ENCODE data around the gene WWC1. TPM values are rescaled to one million over a fixed set of nuclear protein-coding genes. Genes with fewer than 3 reads are reported as not detected.

WWC1 gene
- total RNA-seq, 2 experiments from 2014 or later, result 1.7 to 2.1 TPM

GRCh38 chr5:168315416-168316138 lies 24.1 kb downstream of the WWC1 start:
- DNase-seq, result no peak
- H3K4me1 Mint-ChIP-seq (ENCODE audit: low read depth), result no peaks in the 10 kb centered on the region
- H3K27me3 Mint-ChIP-seq (ENCODE audit: low read depth), result peaks cover 3% of the 10 kb centered on the region
- CTCF ChIA-PET, result no interaction called here
- no peak overlapping the region for H3K27ac Mint-ChIP-seq
- H3K36me3 Mint-ChIP-seq (ENCODE audit: low read depth), result no peaks in the 10 kb centered on the region
- no peaks in the 10 kb centered on the region for H3K9me3 Mint-ChIP-seq
- intact Hi-C loops (cut with micrococcal nuclease), result no loop called here
- no peak overlapping the region for H3K4me3 Mint-ChIP-seq

DNA sequence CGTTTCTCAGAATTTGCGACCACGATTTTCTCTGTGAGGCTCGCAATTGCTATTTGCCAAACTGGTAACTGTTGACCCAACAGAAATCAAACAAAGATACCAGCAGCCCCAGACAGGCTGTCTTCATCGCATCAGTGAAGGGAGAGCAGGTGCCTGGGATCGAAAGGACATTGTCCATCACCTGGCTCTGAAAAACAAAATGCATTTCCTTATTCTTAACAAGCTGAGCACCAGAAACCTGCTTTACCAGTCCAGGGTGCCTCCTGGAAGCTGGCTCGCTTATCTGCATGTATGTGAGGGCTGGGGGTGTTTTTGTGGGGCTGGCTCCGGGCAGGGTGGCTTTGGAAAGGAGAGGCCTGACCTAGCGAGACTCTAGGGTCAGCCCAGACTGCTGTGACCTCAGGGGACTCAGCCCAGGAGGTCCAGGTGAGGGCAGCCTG lies 24.7 kb downstream of the WWC1 start:
- no peaks in the 10 kb centered on the region for H3K36me3 Mint-ChIP-seq (ENCODE audit: low read depth)
- H3K9me3 Mint-ChIP-seq, result no peaks in the 10 kb centered on the region
- intact Hi-C loops (cut with micrococcal nuclease), result no loop called here
- CTCF ChIA-PET, result no interaction called here
- H3K4me1 Mint-ChIP-seq (ENCODE audit: low read depth), result no peaks in the 10 kb centered on the region
- H3K27ac Mint-ChIP-seq, result no peak overlapping the region
- no peak for DNase-seq
- no peak overlapping the region for H3K4me3 Mint-ChIP-seq
- peaks cover 3% of the 10 kb centered on the region for H3K27me3 Mint-ChIP-seq (ENCODE audit: low read depth)

- Mint-ChIP-seq H3K36me3 (ENCODE audit: low read depth) (peaks cover 1% of the 10 kb centered on the region), H3K9me3 (no peaks in the 10 kb centered on the region), H3K4me1 (ENCODE audit: low read depth) (no peaks in the 10 kb centered on the region), H3K27me3 (ENCODE audit: low read depth) (peaks cover 3% of the 10 kb centered on the region), H3K4me3 (no peak overlapping the region), H3K27ac (no peak overlapping the region)
- DNase-seq, result no peak
- CTCF ChIA-PET, result no interaction called here
- intact Hi-C loops (cut with micrococcal nuclease), result no loop called here
Measured at GRCh38 chr5:168317096-168317520, 25.7 kb downstream of the WWC1 start.

DNA sequence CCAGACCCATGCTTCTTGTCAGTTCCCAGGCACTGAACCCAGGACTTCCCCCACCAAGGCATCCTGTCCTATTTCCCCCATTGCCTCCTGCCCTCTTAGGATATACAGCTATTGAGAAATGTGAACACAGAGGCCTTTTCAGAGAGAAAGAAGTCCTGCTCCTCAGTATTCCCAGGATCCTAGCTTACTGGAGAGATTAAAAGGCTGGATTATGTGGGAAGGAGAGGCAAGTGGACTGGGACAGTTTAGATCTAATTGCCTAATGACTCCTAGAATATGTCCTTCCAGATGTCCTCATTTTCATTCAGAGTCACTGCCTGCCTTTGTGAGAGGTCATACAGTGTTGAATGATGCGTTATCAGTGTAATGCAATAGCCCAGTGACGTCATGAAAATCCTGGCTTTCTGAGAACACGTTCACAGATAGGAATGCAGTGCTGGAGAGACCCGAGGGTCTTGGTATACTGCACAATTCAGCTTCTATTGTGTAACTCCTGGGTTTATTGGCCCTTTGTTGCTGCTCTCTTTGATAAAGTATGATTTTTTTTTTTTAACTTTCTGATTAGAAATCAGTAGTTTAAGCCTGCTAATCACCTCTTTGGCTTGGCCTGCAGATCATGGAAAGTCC lies 26.2 kb downstream of the WWC1 start:
- Mint-ChIP-seq H3K27me3 (ENCODE audit: low read depth) (peaks cover 3% of the 10 kb centered on the region), H3K27ac (no peak overlapping the region), H3K4me3 (no peak overlapping the region), H3K36me3 (ENCODE audit: low read depth) (peaks cover 1% of the 10 kb centered on the region), H3K9me3 (no peaks in the 10 kb centered on the region), H3K4me1 (ENCODE audit: low read depth) (no peaks in the 10 kb centered on the region)
- intact Hi-C loops (cut with micrococcal nuclease), result no loop called here
- CTCF ChIA-PET, result no interaction called here
- DNase-seq, result no peak

DNA sequence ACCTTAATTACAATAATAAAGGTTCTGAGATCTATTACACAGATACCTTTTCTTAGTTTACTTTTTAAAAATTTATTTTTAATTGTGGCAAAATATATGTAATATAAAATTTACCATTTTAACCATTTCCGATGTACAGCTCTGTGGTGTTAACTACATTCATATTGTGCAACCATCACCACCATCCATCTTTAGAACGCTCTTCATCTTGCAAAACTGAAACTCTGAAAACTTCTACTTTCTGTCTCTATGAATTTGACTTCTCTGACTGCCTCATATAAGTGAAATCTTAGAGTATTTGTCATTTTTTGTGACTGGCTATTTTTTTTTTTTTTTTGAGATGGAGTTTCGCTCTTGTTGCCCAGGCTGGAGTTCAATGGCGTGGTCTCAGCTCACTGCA lies 26.8 kb downstream of the WWC1 start:
- Mint-ChIP-seq H3K27ac (no peak overlapping the region), H3K4me1 (ENCODE audit: low read depth) (no peaks in the 10 kb centered on the region), H3K27me3 (ENCODE audit: low read depth) (peaks cover 3% of the 10 kb centered on the region), H3K4me3 (no peak overlapping the region), H3K9me3 (no peaks in the 10 kb centered on the region), H3K36me3 (ENCODE audit: low read depth) (peaks cover 1% of the 10 kb centered on the region)
- CTCF ChIA-PET, result no interaction called here
- DNase-seq, result no peak
- intact Hi-C loops (cut with micrococcal nuclease), result no loop called here

GRCh38 chr5:168319774-168320173 lies 28.3 kb downstream of the WWC1 start:
- Mint-ChIP-seq H3K9me3 (no peaks in the 10 kb centered on the region), H3K4me3 (no peak overlapping the region), H3K27ac (no peak overlapping the region), H3K4me1 (ENCODE audit: low read depth) (no peaks in the 10 kb centered on the region), H3K36me3 (ENCODE audit: low read depth) (peaks cover 1% of the 10 kb centered on the region), H3K27me3 (ENCODE audit: low read depth) (no peaks in the 10 kb centered on the region)
- DNase-seq, result no peak
- intact Hi-C loops (cut with micrococcal nuclease), result no loop called here
- CTCF ChIA-PET, result no interaction called here

DNA sequence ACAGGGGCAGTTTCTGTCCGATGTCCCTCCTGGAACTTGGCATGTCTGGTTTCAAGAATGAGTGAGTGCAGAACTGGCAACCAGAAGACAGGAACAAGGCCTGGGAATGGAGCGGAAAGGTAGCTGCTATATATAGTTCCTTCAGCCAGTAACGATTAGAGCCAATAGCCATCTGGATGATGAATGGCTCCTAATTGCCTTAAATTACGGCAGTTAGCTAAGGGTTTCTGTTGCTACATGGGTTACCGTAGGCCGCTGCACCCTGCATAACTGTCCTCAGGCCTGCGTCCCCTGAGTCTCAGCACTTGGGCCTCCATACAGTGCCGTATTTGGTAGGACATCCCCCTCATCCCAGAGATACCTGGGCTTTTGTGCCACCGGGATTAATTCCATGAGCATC lies 29.4 kb downstream of the WWC1 start:
- no peak overlapping the region for H3K4me3 Mint-ChIP-seq
- H3K9me3 Mint-ChIP-seq, result no peaks in the 10 kb centered on the region
- H3K27ac Mint-ChIP-seq, result no peak overlapping the region
- no peak for DNase-seq
- peaks cover under 1% of the 10 kb centered on the region for H3K27me3 Mint-ChIP-seq (ENCODE audit: low read depth)
- intact Hi-C loops (cut with micrococcal nuclease), result no loop called here
- H3K4me1 Mint-ChIP-seq (ENCODE audit: low read depth), result no peaks in the 10 kb centered on the region
- peaks cover 1% of the 10 kb centered on the region for H3K36me3 Mint-ChIP-seq (ENCODE audit: low read depth)
- CTCF ChIA-PET, result no interaction called here

GRCh38 chr5:168324859-168325630 lies 33.6 kb downstream of the WWC1 start:
- no peak overlapping the region for H3K27ac Mint-ChIP-seq
- intact Hi-C loops (cut with micrococcal nuclease), result no loop called here

GRCh38 chr5:168327019-168327421 lies 35.6 kb downstream of the WWC1 start:
- H3K9me3 Mint-ChIP-seq, result no peaks in the 10 kb centered on the region
- CTCF ChIA-PET, result interaction anchor here (1.1 kb wide), 1 partner anchor 15 kb away, joined by 8 read pairs; no protein-coding TSS in a partner anchor
- peaks cover 13% of the 10 kb centered on the region for H3K27me3 Mint-ChIP-seq (ENCODE audit: low read depth)
- no peaks in the 10 kb centered on the region for H3K36me3 Mint-ChIP-seq (ENCODE audit: low read depth)
- intact Hi-C loops (cut with micrococcal nuclease), result no loop called here
- peaks cover 3% of the 10 kb centered on the region for H3K4me1 Mint-ChIP-seq (ENCODE audit: low read depth)
- no peak overlapping the region for H3K27ac Mint-ChIP-seq
- H3K4me3 Mint-ChIP-seq, result no peak overlapping the region
- no peak for DNase-seq

More at GRCh38 chr5:168324859-168325630, 33.6 kb downstream of the WWC1 start:
- H3K9me3 Mint-ChIP-seq, result no peaks in the 10 kb centered on the region
- no peak overlapping the region for H3K4me3 Mint-ChIP-seq
- H3K36me3 Mint-ChIP-seq (ENCODE audit: low read depth), result peaks cover 1% of the 10 kb centered on the region
- H3K4me1 Mint-ChIP-seq (ENCODE audit: low read depth), result peaks cover 3% of the 10 kb centered on the region
- no peak for DNase-seq
- CTCF ChIA-PET, result no interaction called here
- H3K27me3 Mint-ChIP-seq (ENCODE audit: low read depth), result peaks cover 13% of the 10 kb centered on the region

DNA sequence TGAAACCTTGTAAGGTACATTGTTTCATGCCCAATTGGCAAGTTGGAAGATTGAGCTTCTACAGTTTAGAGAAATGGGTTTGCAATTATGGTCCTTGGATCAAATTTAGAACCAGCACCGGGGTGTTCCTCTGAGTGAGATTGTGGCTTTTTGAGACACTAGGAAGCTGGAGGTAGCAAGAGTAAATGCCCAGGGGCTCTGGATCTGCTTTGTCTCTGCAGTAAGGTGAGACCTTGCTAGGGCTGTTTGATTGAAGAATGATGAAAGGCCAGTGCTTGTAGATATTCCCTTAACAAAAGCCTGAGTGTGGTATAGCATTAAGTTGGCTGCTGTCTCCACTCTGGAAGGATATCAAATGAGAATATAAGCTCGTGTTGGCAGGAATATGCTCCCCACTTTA lies 36.0 kb downstream of the WWC1 start:
- CTCF ChIA-PET, result interaction anchor here (1.1 kb wide), 1 partner anchor 15 kb away, joined by 8 read pairs; no protein-coding TSS in a partner anchor
- Mint-ChIP-seq H3K36me3 (ENCODE audit: low read depth) (no peaks in the 10 kb centered on the region), H3K27ac (no peak overlapping the region), H3K27me3 (ENCODE audit: low read depth) (peaks cover 13% of the 10 kb centered on the region), H3K9me3 (no peaks in the 10 kb centered on the region), H3K4me3 (no peak overlapping the region), H3K4me1 (ENCODE audit: low read depth) (peaks cover 3% of the 10 kb centered on the region)
- no peak for DNase-seq
- intact Hi-C loops (cut with micrococcal nuclease), result no loop called here

DNA sequence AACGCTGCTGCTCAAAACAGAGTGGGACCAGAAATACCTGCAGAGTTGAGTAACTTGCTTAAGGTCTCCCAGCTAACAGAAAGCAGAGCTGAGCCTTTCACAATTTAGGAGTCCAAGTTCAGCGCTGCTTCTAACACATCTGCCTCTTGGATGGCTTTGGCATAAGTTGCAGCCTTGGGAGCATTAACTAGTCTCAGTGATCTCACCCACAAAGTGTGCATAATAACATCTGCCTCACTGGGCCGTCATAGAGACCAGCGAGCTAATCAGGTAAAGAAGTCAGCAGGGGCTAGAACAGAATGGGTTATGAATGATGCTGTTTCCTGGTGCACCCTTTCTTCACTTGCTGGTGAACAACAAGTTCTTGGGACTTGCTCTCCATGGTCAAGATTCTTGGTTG lies 36.5 kb downstream of the WWC1 start:
- intact Hi-C loops (cut with micrococcal nuclease), result no loop called here
- Mint-ChIP-seq H3K4me1 (ENCODE audit: low read depth) (peaks cover 3% of the 10 kb centered on the region), H3K4me3 (no peak overlapping the region), H3K36me3 (ENCODE audit: low read depth) (no peaks in the 10 kb centered on the region), H3K27ac (no peak overlapping the region), H3K9me3 (no peaks in the 10 kb centered on the region), H3K27me3 (ENCODE audit: low read depth) (peaks cover 13% of the 10 kb centered on the region)
- no peak for DNase-seq
- CTCF ChIA-PET, result no interaction called here

- Mint-ChIP-seq H3K36me3 (ENCODE audit: low read depth) (no peaks in the 10 kb centered on the region), H3K27me3 (ENCODE audit: low read depth) (peaks cover 16% of the 10 kb centered on the region), H3K27ac (no peak overlapping the region), H3K9me3 (no peaks in the 10 kb centered on the region), H3K4me3 (no peak overlapping the region), H3K4me1 (ENCODE audit: low read depth) (peaks cover 3% of the 10 kb centered on the region)
- intact Hi-C loops (cut with micrococcal nuclease), result no loop called here
- no peak for DNase-seq
- CTCF ChIA-PET, result no interaction called here
Measured at GRCh38 chr5:168328814-168329213, 37.4 kb downstream of the WWC1 start.
